Activated T-helper 9 cell treated with anti-CD3 and anti-CD28 coated beads, Interleukin-2, amount 50 U/mL, for 16 hours (primary cell): ENCODE results near the gene MEX3A.
A peak's percentile ranks its signal among the peaks of the same experiment; 100 is the strongest.
"Not testable (repeated sequence)": the region's sequence is repeated elsewhere in the genome, so short reads cannot be mapped to it uniquely, and the experiment has no call there.

Experiments used
- DNase-seq: peaks from one replicate; pipeline ENCODE4 v3.0.0-alpha.2; 2020; ENCODE audit warnings: low read depth

MEX3A gene

DNA sequence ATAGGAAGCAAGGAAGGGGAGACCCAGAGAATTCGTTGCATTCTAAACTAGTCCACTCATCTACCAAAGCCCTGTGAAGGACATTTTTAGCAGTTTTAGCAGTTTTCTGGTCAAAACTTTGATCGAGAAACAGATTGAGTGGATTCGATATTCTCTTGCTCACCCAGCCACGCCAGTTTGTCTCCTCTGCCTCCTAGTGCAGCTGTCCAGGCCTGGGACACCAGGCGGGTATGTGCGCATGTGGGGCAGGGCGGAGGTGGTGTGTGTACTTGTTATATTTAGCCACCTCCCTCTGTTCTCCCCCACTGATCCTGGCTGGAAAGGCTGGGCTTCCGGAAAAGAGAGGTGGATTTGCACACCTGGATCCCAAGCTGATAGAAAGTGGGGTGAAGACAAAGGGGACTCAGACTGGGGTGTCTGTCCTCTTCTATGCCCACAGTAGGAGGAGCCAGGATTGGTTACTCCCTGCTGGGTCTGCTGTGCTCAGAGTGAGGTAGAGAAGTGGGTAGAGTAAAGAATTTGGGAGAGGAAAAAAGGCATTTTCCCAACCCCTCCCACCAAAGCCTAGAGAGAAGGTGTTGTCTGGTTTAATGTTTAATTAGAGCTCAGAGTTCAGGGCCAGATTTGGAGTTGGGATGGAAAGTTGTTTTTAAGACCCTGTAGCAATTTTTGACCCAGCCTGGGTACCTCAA is 36.1 kb upstream of the MEX3A start:
- no peak for DNase-seq

DNA sequence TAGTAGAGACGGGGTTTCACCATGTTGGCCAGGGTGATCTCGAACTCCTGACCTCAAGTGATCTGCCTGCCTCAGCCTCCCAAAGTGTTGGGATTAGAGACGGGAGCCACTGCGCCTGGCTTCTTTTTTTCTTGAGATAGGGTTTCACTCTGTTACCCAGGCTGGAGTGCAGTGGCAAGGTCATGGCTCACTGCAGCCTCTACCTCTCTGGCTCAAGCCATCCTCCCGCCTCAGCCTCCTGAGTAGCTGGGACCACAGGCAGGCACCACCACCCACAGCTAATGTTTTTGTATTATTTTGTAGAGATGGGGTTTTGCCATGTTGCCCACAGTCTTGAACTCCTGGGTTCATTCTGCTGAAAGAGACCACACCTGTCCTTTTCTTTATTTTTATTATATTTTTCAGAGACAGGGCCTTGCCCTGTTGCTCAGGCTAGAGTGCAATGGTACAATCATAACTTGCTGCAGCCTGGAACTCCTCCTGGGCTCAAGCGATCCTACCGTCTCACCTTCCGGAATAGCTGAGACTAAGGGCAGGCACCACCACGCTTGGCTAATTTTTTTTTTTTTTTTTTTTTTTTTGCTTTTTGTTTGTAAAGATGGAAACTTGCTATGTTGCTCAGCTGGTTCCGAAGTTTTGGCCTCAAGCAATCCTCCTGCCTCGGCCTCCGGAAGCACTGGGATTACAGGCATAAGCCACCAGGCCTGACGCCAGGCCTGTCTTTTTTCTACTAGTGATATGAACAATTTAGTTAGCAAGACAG is 35.3 kb upstream of the MEX3A start:
- DNase-seq: no peak

DNA sequence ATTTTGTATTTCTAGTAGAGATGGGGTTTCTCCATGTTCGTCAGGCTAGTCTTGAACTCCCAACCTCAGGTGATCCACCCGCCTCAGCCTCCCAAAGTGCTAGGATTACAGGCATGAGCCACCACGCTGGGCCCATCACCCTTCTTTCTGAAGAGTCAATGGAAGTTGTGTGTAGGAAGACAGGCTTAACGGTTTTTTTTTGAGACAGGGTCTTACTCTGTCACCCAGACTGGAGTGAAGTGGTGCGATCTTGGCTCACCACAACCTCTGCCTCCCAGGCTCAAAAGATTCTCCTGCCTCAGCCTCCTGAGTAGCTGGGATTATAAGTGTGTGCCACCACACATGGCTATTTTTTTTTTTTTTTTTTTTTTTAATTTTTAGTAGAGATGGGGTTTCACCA is 34.5 kb upstream of the MEX3A start:
- DNase-seq: not testable (repeated sequence)

DNA sequence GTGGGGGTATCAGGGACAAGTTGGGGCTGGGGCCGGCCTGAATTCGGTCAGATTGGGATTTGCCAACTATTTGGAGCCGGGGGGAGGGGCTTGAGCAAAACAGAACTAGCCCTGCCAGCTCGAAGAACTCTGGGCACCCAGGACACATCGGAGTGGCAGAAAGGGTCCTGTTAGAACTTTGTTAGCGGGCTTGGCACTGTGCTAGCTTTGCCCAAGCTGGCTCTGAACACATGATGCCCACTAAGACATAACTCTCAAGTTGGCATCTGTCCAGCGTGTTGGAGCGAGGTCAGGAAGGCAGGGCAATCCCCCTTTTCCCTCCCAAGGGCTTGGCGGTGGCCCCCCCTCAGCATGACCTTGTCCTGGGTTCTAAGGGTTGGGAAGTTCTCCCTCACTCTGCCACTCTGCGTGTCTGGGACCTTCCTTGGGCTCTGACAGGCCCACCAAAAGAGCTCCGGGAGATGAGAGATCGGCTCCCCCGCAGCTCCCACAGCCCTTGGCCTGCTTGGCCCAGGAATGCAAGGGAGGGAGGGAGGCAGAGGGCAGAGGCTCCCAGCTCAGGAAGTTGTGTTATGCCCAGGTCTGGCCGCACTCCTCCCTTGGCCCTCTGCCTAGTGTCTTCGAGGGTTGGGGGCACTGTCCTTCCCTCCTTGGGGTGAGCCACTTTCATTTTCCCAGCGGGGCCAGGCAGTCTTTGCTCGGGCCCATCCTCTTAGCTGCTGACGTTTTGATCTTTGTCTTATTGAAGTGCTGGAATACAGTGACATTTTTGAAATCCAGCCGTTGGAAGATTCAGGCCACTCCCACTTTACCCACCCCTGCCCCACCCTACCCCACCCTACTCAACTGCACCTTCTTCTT is 33.5 kb upstream of the MEX3A start:
- no peak for DNase-seq

DNA sequence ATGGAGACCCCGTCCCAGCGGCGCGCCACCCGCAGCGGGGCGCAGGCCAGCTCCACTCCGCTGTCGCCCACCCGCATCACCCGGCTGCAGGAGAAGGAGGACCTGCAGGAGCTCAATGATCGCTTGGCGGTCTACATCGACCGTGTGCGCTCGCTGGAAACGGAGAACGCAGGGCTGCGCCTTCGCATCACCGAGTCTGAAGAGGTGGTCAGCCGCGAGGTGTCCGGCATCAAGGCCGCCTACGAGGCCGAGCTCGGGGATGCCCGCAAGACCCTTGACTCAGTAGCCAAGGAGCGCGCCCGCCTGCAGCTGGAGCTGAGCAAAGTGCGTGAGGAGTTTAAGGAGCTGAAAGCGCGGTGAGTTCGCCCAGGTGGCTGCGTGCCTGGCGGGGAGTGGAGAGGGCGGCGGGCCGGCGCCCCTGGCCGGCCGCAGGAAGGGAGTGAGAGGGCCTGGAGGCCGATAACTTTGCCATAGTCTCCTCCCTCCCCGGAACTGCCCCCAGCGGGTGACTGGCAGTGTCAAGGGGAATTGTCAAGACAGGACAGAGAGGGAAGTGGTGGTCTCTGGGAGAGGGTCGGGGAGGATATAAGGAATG is 32.8 kb upstream of the MEX3A start:
- no peak for DNase-seq

DNA sequence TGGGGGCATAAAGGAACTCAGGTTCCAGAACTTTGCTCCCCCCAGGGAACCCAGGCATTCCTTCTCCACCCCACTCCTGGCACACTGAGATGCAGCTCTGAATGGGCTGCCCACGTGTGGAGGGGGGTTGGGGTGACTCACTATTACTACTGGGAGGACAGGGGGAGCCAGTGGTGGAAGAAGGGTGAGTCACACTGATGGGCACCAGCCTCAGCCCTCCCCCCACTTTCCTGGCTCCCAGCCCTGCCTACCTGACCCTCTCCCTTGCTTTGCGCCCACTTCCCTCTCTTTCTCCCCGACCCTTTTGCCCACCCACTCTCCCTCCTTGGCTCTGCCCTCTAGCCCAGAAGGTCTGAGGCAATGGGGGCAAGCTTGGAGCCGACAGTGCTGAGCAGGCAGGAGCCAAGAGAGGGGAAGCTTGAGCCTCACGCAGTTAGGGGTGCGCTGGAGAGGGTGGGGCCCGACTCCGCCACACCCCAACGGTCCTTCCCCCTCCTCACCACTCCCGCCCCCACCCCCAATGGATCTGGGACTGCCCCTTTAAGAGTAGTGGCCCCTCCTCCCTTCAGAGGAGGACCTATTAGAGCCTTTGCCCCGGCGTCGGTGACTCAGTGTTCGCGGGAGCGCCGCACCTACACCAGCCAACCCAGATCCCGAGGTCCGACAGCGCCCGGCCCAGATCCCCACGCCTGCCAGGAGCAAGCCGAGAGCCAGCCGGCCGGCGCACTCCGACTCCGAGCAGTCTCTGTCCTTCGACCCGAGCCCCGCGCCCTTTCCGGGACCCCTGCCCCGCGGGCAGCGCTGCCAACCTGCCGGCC is 32.0 kb upstream of the MEX3A start, which contains the start of gene LMNA:
Gene LMNA, plus strand, starts transcription at position 611 of the 818 bp plus-strand sequence. CDS start 208 bp downstream, outside the sequence.
- peak; percentile 80 for DNase-seq

DNA sequence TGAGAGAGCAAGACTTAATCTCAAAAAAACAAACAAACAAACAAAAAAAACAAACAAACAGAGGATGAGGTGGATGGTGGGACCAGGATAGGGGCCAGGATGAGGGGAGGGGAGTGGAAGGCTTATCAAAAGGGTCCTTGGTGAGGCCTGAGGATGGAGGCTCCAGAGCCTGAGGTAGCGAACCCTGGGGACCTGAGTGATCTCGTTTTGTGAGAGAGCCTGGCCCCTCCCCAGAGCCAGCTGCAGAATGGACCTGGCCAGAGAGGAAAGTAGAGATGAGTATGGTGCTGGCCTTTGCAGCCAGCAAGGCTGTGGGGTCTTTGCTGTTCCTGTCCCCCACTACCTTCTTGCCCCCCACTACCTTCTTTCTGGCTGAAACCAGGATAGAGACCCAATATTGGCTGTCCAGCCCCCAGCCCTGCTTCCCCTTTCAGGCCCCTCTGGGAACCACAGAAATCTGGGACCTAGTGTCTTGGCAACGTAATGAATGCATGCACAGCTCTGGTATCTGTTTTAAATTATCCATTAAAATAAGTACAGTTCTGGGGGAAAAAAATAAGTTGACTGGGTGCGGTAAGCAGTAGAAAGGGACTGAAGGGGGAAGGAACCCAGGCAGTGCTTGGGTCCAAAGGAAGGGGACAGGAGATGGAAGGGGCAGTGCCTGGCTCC is 31.2 kb upstream of the MEX3A start:
- no peak for DNase-seq

DNA sequence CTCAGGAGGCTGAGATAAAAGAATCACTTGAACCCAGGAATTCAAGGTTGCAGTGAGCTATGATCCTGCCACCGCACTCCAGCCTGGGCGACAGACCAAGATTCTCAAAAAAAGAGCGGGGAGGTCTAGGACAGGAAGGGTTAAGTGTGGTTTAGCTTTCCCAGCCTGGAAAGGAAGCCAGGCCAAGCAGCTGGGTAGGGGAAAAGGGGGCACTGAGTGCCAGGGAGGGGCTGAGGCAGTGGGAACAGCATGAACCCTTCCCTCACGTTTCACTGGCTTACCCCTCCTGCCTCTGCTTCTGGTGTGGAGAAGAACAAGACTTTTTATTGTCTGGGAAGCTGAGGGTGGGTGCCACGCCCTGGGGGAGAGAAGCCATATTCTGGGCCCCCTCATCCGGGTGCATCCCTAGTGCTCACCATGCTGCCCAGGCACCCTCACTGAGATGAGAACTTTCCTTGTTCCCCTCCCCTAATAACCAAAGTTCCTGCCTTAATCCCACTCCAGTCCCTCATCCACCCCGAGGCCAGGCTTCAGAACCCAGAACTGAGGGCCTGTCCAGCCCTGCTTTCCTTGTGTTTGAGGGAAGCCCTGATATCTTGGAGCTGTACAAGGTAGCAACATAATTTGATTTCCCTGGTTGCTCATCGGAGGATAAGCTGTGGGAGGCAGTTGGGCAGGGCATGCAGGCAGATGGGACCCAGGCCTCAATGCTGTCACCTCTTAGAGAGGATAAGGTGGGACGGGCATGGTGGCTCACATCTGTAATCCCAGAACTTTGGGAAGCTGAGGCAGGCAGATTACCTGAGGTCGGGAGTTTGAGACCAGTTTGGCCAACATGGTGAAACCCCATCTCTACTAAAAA is 30.2 kb upstream of the MEX3A start:
- no peak for DNase-seq

DNA sequence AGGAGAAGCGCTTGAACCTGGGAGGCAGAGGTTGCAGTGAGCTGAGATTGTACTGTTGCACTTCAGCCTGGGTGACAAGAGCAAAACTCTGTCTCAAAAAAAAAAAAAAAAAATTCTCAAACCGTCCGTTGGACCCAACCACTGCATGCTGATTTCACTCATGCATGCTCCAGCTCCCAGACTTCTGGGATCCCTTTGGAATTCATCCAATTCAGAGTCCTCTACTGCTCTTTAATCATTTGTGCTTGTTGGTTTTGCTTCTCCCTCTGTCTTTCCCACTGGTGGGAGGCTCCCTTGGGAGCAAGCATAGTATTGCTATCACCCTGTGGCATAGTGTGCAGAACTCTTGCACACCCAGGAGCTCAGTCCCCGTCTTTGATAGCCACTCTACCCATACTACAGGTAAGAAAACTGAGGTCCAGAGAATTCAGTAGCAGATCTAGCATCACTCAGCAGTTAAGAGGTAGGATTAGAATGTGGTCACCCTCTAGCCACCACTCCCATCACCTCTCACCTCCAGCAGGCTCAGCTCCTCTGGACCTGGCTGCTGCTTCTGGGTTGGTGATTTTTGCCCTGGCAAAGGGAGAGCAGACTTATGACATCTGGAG is 29.2 kb upstream of the MEX3A start:
- DNase-seq: no peak

DNA sequence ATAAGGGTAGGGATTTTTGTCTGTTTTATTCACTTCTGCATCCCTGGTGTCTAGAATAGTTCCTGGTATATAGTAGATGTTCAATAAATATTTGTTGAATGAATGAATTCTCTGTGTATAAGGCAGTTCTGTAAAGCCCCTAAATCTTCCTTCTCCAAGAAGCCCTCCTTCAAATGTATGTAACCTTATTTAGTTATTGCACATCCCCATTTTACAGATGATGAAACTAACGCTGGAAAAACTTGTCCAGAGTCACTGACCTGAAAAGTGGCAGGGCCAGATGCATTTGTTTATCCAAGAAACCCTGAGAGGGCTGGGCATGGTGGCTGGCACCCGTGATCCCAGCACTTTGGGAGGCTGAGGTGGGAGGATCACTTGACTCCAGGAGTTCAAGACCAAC is 28.0 kb upstream of the MEX3A start:
- no peak for DNase-seq

DNA sequence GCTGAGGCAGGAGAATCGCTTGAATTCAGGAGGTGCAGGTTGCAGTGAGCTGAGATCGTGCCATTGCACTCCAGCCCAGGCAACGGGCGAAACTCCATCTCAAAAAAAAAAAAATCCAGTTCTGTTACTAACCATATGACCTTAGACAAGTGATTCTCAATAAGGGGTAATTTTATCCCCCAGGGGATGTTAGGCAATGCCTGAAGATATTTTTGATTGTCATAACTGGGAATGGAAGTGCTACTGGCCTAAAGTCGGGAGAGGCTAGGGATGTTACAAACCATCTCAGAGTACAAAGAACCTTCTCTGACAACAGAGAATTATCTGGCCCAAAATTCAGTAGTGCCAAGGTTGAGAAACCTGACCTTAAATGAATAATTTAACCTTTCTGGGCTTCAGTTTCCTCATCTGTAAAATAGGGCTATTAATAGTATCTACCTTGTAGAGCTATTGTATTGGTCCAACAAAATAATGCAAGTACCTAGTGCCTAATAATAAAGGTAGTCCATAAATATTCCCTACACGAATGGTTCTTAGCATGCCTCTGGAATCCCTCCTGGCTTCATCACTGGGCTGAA is 26.5 kb upstream of the MEX3A start:
- no peak for DNase-seq

DNA sequence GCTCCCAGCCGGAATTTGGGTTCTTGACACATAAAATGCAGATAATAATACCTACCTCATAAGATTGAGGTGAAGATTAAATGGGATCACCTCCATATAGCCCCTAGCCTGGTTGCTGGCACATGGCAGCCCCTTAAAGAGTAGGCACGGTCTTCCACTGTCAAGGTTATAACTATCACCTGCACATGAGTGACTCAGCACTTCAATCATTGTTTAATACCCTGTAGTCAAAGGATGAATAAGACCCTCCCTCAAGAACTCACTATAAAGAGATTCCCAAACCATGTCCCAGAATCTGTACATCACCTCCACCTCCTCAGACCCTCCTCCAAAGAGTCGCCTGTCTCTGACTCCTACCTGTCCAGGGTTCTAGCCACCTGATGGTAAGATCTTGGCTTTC is 25.8 kb upstream of the MEX3A start:
- DNase-seq: no peak

DNA sequence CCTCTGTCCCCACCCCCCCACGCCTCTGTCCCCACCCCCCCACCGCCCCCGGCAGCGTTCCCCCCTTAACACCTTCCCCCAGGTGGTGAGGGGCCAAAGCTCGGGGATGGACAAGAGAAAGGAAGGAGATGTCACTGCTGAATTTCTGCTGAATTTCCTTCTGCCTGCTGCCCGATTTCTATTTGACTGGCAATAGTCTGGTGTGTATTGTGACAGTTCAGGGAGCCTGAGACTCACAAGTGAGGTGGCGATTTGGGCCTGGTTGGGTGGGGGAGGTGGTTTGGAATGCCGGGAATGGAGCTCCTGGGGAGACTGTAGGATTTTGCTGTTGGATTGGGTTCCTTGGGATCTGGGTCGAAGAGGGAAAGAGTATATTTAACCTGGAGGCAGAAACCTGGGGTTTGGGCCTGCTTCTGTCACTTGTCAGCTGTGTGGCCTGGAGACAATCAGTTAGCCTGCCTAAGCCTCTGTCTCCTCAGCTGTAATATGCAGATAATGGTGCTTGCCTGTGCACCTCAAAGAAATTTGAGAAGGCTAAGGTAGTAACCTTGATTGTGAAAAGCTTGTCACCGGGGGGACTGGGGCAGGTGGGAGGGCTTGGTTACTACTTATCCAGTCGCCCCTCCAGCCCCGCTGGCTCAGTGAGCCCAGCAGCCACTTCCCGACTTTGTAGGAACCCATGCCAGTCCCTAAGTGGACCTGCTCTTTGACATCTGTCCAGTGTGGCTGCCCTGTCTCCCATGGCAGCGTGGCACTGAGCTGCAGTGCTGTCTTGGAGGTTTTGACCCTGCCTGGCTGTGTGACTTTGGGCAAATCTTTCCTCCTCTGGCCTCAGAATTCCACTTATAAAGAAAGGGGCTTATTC is 24.6 kb upstream of the MEX3A start:
- no peak for DNase-seq

DNA sequence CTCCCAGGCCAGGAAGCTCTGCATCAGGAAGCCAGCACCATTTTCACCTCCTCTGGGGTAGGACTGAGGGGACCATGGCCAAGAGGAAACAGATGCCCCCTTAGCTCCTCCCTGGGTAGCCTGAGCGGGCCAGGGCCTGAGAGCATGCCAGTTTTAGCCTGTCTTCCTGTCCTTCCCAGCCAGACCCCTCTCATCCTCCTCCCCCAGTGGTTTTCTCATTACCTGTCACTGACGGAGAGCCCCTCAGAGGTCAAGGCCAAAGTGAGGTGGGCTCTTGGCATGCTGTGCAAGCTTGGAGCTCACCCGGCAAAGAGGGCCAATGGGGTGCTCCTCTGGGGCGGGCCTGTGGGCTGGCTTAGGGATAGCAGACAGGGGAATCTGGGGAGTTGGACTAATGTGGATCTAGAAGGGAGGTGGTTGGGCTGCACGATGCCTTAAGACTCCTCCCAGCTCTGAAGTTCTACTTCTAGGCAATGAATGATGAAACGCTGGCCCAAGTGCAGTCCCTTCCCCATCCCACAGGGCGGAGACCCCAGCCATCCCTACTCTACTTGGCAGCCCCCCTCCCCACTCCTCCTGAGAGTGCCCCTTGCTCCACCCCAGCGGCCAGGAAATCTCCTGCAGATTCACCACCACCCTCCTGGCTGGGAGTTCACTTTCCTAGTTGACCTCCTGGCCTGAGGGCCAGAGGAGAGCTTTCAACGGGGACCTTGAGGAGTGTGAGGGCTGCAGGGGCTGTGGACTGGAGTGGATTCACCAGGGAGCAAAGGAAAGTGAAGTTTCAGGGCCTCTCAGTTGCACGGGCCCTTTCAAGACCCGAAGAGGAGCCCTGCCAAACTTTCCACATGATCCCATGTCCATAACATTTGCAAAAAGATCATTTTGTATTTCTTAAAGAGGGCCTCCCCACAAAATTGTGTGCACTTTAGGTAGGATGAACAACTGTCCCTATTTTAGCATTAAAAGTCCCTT is 22.9 kb upstream of the MEX3A start:
- no peak for DNase-seq

DNA sequence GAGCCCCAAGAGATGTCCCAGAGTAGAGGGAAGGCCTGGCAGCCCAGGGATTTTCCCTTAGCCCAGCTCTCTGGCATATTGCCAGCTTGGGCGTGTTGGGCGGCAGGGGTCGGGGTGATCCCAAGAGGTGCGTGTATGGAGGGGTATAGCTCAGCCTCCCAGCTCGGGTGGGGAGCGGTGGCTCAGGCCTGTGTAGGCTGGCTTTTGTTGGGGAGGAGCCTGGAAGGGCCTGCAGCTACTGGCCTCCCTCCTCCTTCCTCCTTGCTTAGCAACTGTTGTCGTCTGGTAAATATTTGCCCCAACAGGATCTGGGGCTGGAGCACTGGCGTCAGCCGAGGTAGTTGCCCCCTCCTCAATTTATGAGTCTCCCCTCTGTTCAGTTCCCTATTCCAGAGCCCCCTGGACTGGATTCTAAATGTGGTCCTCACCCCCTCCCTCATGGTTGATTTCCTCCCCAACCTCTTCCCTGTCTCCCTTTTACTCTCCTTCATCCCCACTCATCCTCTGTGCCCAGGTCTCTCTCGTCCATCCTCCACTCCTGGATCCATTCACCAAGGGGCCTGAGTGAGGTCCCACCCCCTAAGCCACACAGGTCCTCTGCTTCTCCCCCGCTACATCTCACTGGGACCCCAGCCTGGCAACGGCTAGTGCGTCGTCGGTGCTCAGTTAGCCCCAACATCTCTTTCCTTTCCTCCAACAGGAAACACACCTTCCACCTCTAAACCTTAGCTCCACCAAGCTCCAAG is 22.0 kb upstream of the MEX3A start:
- DNase-seq: peak; percentile 52

DNA sequence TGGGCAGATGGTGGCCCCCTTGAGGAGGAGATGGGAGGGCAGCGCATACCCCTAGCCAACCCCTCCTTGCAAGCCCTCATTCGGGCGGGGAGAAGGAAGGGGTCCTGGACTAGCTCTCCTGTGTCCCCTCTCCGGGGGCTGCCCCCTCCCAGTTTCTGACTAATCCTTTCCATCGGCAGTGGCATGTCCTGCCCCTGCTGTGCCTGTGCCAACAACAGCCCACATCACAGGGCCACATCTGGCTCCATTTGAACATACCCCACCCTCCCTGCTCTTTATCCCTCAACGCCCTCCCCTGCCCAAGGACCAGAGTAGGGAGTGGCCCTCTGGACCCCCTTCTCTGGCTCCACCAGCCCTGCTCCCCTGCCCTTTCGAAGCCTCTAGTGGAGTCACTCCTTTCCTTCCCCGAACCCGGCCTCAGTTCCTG is 21.3 kb upstream of the MEX3A start:
- DNase-seq: no peak
